Stimulated activated CD4-positive, alpha-beta T cell treated with anti-CD3 and anti-CD28 coated beads, Interleukin-4, amount 100 ng/mL, for 24 hours (primary cell): ENCODE results near the gene GRB7.
"Not testable (repeated sequence)": the region's sequence is repeated elsewhere in the genome, so short reads cannot be mapped to it uniquely, and the experiment has no call there.

Experiments
- DNase-seq: peaks from one replicate; pipeline ENCODE4 v3.0.0-alpha.2; 2020

Gene GRB7

GRCh38 chr17:39753514-39754160 lies 15.9 kb downstream of the GRB7 start:
- no peak for DNase-seq

GRCh38 chr17:39754161-39754957 lies 16.6 kb downstream of the GRB7 start:
- peak; percentile 93 for DNase-seq

- no peak for DNase-seq
Measured at GRCh38 chr17:39754958-39755553, 17.3 kb downstream of the GRB7 start.

- DNase-seq = peak; percentile 62
Measured at GRCh38 chr17:39755554-39756379, 18.0 kb downstream of the GRB7 start.

- no peak for DNase-seq
Measured at GRCh38 chr17:39756380-39757079, 18.8 kb downstream of the GRB7 start.

- DNase-seq = no peak
Measured at GRCh38 chr17:39757176-39757662, 19.5 kb downstream of the GRB7 start.

- DNase-seq = peak; percentile 72
Measured at GRCh38 chr17:39757931-39758873, 20.5 kb downstream of the GRB7 start.

- DNase-seq = no peak
Measured at GRCh38 chr17:39759204-39759603, 21.5 kb downstream of the GRB7 start.

- no peak for DNase-seq
Measured at GRCh38 chr17:39761861-39762496, 24.2 kb downstream of the GRB7 start.

GRCh38 chr17:39763051-39763820 lies 25.5 kb downstream of the GRB7 start:
- DNase-seq = no peak

- not testable (repeated sequence) for DNase-seq
Measured at GRCh38 chr17:39764171-39764570, 26.4 kb downstream of the GRB7 start.

GRCh38 chr17:39765175-39765574 lies 27.4 kb downstream of the GRB7 start:
- no peak for DNase-seq

- DNase-seq = no peak
Measured at GRCh38 chr17:39765766-39766165, 28.0 kb downstream of the GRB7 start.

GRCh38 chr17:39767147-39767546 lies 29.4 kb downstream of the GRB7 start:
- DNase-seq = no peak

- DNase-seq = peak; percentile 80
Measured at GRCh38 chr17:39769974-39770587, 32.3 kb downstream of the GRB7 start.

GRCh38 chr17:39772415-39772814 lies 34.7 kb downstream of the GRB7 start:
- DNase-seq = no peak

- DNase-seq = no peak
Measured at GRCh38 chr17:39772987-39773934, 35.5 kb downstream of the GRB7 start.

- no peak for DNase-seq
Measured at GRCh38 chr17:39774047-39774446, 36.3 kb downstream of the GRB7 start.
